H1 (cell line): ENCODE results near the gene ASIC2. TPM values are rescaled to one million over a fixed set of nuclear protein-coding genes. Genes with fewer than 3 reads are reported as not detected.

Experiments
- CTCF ChIA-PET: fragments of 300-600 bp; sonication (Branson Sonifier 250); formaldehyde crosslinking; loops from one replicate; lab custom pipeline; 2021; ENCODE audit not compliant: partially characterized antibody; lab: Charles Lee
- POLR2A ChIA-PET: fragments of 300-600 bp; sonication (Branson Sonifier 250); formaldehyde crosslinking; loops from one replicate; lab custom pipeline; 2021; ENCODE audit warnings: inconsistent platforms; ENCODE audit not compliant: partially characterized antibody; lab: Charles Lee
- DNase-seq, 2 experiments: peaks; one replicate each; pipeline versions ENCODE4 v3.0.0 to v3.0.0-alpha.2; 2010 to 2022; ENCODE audit warnings: low spot score in 2 of 2, low read depth in 1 of 2, mixed read lengths in 1 of 2
- FAIRE-seq: peaks from 2 replicates; lab custom pipeline; 2011; peaks lifted over from hg19 to GRCh38; lab: Jason Lieb, UNC
- H2AFZ ChIP-seq: 2 replicates; pipeline ENCODE4 v1.8.1; 2012; ENCODE audit warnings: low read length, inconsistent platforms
- H2AK5ac ChIP-seq: 2 replicates; pipeline ENCODE4 v1.6.1; 2013; ENCODE audit warnings: low read depth, low read length
- H2BK120ac ChIP-seq: replicated peaks from 2 replicates; pipeline ENCODE3; 2013; ENCODE audit warnings: low read depth, low read length, inconsistent platforms
- H2BK12ac ChIP-seq: 2 replicates; pipeline ENCODE4 v1.6.1; 2013; ENCODE audit warnings: low read depth, low read length
- H2BK15ac ChIP-seq: 2 replicates; pipeline ENCODE4 v1.6.1; 2013; ENCODE audit warnings: low read length
- H2BK20ac ChIP-seq: 2 replicates; pipeline ENCODE4 v1.6.1; 2013; ENCODE audit warnings: low read length
- H2BK5ac ChIP-seq: 2 replicates; pipeline ENCODE4 v1.6.1; 2013; ENCODE audit warnings: low read depth, low read length
- H3K14ac ChIP-seq: 2 replicates; pipeline ENCODE4 v1.6.1; 2013; ENCODE audit warnings: inconsistent platforms; ENCODE audit not compliant: insufficient read length
- H3K18ac ChIP-seq: 2 replicates; pipeline ENCODE4 v1.6.1; 2013; ENCODE audit warnings: low read length; ENCODE audit errors: extremely low read depth
- H3K23ac ChIP-seq: 2 replicates; pipeline ENCODE4 v1.6.1; 2013; ENCODE audit warnings: inconsistent platforms; ENCODE audit not compliant: insufficient read length
- H3K23me2 ChIP-seq: 2 replicates; pipeline ENCODE4 v1.6.1; 2013; ENCODE audit warnings: low read depth, low read length
- H3K27ac ChIP-seq: 2 replicates; pipeline ENCODE4 v1.6.1; 2011; ENCODE audit warnings: low read depth, low read length, inconsistent platforms
- H3K27me3 ChIP-seq, 4 experiments: replicated peaks in 1 of 4; 1 replicate in 1 of 4; 2 replicates in 3 of 4; pipeline versions ENCODE4 v1.6.1 to v1.8.1; 2011 to 2013; ENCODE audit warnings: low read length in 3 of 4, mild to moderate bottlenecking in 3 of 4, inconsistent platforms in 2 of 4, mixed read lengths in 2 of 4, moderate library complexity in 1 of 4; ENCODE audit not compliant: control insufficient read depth in 3 of 4, insufficient read depth in 3 of 4; ENCODE audit errors: extremely low read depth in 1 of 4
- H3K36me3 ChIP-seq, 4 experiments: 2 replicates each; pipeline versions ENCODE4 v1.6.1 to v1.8.1; 2011 to 2013; ENCODE audit warnings: mild to moderate bottlenecking in 4 of 4, low read length in 3 of 4, moderate library complexity in 2 of 4, control low read depth in 1 of 4, inconsistent platforms in 1 of 4; ENCODE audit not compliant: insufficient read depth in 4 of 4, control insufficient read depth in 2 of 4
- H3K4ac ChIP-seq: replicated peaks from 2 replicates; pipeline ENCODE3; 2013; ENCODE audit warnings: low read length, low read depth, mixed read lengths, inconsistent platforms; ENCODE audit not compliant: insufficient read length
- H3K4me1 ChIP-seq, 4 experiments: replicated peaks in 1 of 4; 1 replicate in 1 of 4; 2 replicates in 3 of 4; pipeline versions ENCODE4 v1.6.1 to v1.8.1; 2011 to 2013; ENCODE audit warnings: low read length in 3 of 4, inconsistent platforms in 2 of 4, mixed read lengths in 1 of 4; ENCODE audit not compliant: insufficient read depth in 4 of 4, control insufficient read depth in 3 of 4
- H3K4me2 ChIP-seq, 2 experiments: 2 replicates each; pipeline versions ENCODE4 v1.6.1 to v1.8.1; 2011 to 2013; ENCODE audit warnings: low read depth in 2 of 2, low read length in 2 of 2, control low read depth in 1 of 2, inconsistent platforms in 1 of 2, mild to moderate bottlenecking in 1 of 2; ENCODE audit not compliant: insufficient read depth in 1 of 2
- H3K4me3 ChIP-seq, 4 experiments: fragments of 200-600, 300-600 bp in 1 of 4; sonication (generic), shearing (Covaris generic), sonication (Bioruptor Twin) in 1 of 4; 2 replicates each; pipeline versions ENCODE4 v1.5.1 to v1.8.1; 2011 to 2016; ENCODE audit warnings: low read length in 4 of 4, low read depth in 3 of 4, control low read depth in 2 of 4, inconsistent platforms in 2 of 4, mild to moderate bottlenecking in 2 of 4, mixed read lengths in 1 of 4, moderate library complexity in 1 of 4; ENCODE audit not compliant: insufficient read depth in 2 of 4; ENCODE audit errors: extremely low read depth in 1 of 4
- H3K56ac ChIP-seq: replicated peaks from 2 replicates; pipeline ENCODE3; 2013; ENCODE audit warnings: low read depth, mild to moderate bottlenecking, mixed read lengths, low read length, inconsistent platforms; ENCODE audit not compliant: insufficient read length
- H3K79me1 ChIP-seq: 2 replicates; pipeline ENCODE4 v1.6.1; 2013; ENCODE audit warnings: low read depth, low read length, control low read depth
- H3K79me2 ChIP-seq, 2 experiments: 2 replicates each; pipeline versions ENCODE4 v1.6.1 to v1.8.1; 2012 to 2013; ENCODE audit warnings: low read length in 2 of 2, mild to moderate bottlenecking in 2 of 2, inconsistent platforms in 1 of 2; ENCODE audit not compliant: insufficient read depth in 2 of 2, control insufficient read depth in 1 of 2
- H3K9ac ChIP-seq, 4 experiments: replicated peaks in 1 of 4; 1 replicate in 1 of 4; 2 replicates in 3 of 4; pipeline versions ENCODE4 v1.6.1 to v1.8.1; 2011 to 2013; ENCODE audit warnings: low read depth in 3 of 4, low read length in 3 of 4, control low read depth in 2 of 4, mild to moderate bottlenecking in 2 of 4, moderate library complexity in 2 of 4, inconsistent platforms in 1 of 4; ENCODE audit errors: extremely low read depth in 1 of 4
- H3K9me3 ChIP-seq, 2 experiments: 2 replicates each; pipeline versions ENCODE4 v1.6.1 to v1.8.1; 2012 to 2013; ENCODE audit warnings: mild to moderate bottlenecking in 2 of 2, moderate library complexity in 2 of 2, control low read depth in 1 of 2, inconsistent platforms in 1 of 2, low read depth in 1 of 2, low read length in 1 of 2, mixed read lengths in 1 of 2; ENCODE audit not compliant: insufficient read depth in 2 of 2
- H4K20me1 ChIP-seq, 2 experiments: replicated peaks in 1 of 2; 2 replicates each; pipeline versions ENCODE3 to v1.8.1; 2011 to 2013; ENCODE audit warnings: inconsistent platforms in 2 of 2, low read length in 2 of 2, mild to moderate bottlenecking in 1 of 2; ENCODE audit not compliant: insufficient read depth in 2 of 2, control insufficient read depth in 1 of 2
- H4K5ac ChIP-seq: 2 replicates; pipeline ENCODE4 v1.6.1; 2013; ENCODE audit warnings: low read length, low read depth, mixed read lengths, inconsistent platforms; ENCODE audit not compliant: insufficient read length
- H4K8ac ChIP-seq: 2 replicates; pipeline ENCODE4 v1.8.0; 2013; ENCODE audit warnings: mild to moderate bottlenecking, moderate library complexity, low read length, inconsistent platforms; ENCODE audit not compliant: insufficient read depth; ENCODE audit errors: extremely low read depth
- H4K91ac ChIP-seq: replicated peaks from 2 replicates; pipeline ENCODE3; 2013; ENCODE audit warnings: low read length, mixed read lengths, inconsistent platforms; ENCODE audit not compliant: insufficient read length
- CTBP2 ChIP-seq: IDR thresholded peaks from 2 replicates; pipeline ENCODE4 v1.7.0; 2011; ENCODE audit warnings: borderline replicate concordance, mild to moderate bottlenecking, moderate library complexity, mixed read lengths, low read length; ENCODE audit not compliant: insufficient read depth, insufficient read length
- HDAC6 ChIP-seq: IDR thresholded peaks from one replicate; pipeline ENCODE4 v1.7.1; 2012; ENCODE audit warnings: low read depth, mild to moderate bottlenecking, inconsistent platforms, low read length, moderate library complexity
- POLR2AphosphoS5 ChIP-seq: IDR thresholded peaks from 2 replicates; pipeline ENCODE4 v1.6.1; 2011; ENCODE audit warnings: low read depth, low read length
- SIN3A ChIP-seq, 2 experiments: IDR thresholded peaks in 1 of 2; conservative IDR thresholded peaks in 1 of 2; 2 replicates each; pipeline ENCODE4 v1.6.1; 2011 to 2012; ENCODE audit warnings: low read length in 2 of 2, improper control_type of control experiment in 1 of 2, low read depth in 1 of 2, mild to moderate bottlenecking in 1 of 2
- TCF12 ChIP-seq: IDR thresholded peaks from 2 replicates; pipeline ENCODE4 v1.6.1; 2011; ENCODE audit warnings: low read depth, mild to moderate bottlenecking, low read length
- WGBS, 2 experiments: shearing (Covaris generic) in 1 of 2; methylation state at CpG; one replicate each; pipeline versions ENCODE4 v1.1.6 to v1.1.7; 2013 to 2015; ENCODE audit warnings: low lambda C conversion rate in 2 of 2, mixed read lengths in 2 of 2, inconsistent platforms in 1 of 2, low coverage in 1 of 2, missing lambda C conversion rate in 1 of 2; ENCODE audit not compliant: insufficient replicate concordance in 2 of 2, insufficient coverage in 1 of 2, insufficient read length in 1 of 2; ENCODE audit errors: extremely low coverage in 1 of 2, missing lambda C conversion rate in 1 of 2; 5-methylcytosine and 5-hydroxymethylcytosine counted together
- polyA plus RNA-seq, 7 experiments: library from polyadenylated mRNA; depleted of rRNA in 3 of 7; stranded (reverse) in 5 of 7; unstranded in 2 of 7; fragments of >200 nt in 5 of 7; fragments of 200-250 nt in 2 of 7; gene quantifications; 1 replicate in 5 of 7; 2 replicates in 1 of 7; 4 replicates in 1 of 7; pipeline versions ENCODE4 v1.2.1 to v1.2.3, GENCODE V29; 2011 to 2013; ENCODE audit warnings: missing spikeins in 2 of 7, mixed read lengths in 2 of 7
- total RNA-seq: library from RNA; stranded (reverse); fragmentation: NEBNext Ultra II Directional; extraction: Animal tissue kit (Norgen Biotek cat#: 25700); gene quantifications from 2 replicates; pipeline ENCODE4 v1.2.1, GENCODE V29; 2021

Gene ASIC2
- total and polyA plus RNA-seq, 2 of the 8 experiments (the other 6 are each of a cell fraction or from before 2014, with no cell fraction given): 0.86 to 1.2 TPM

- ChIA-PET CTCF (interaction anchor here (0.6 to 1.7 kb wide), 2 partner anchors 9 to 30 kb away, joined by 3 to 6 read pairs; no protein-coding TSS in a partner anchor), POLR2A (no interaction called here)
- Histone ChIP-seq H3K4me2 (no peak overlapping the region), H4K91ac (no peak overlapping the region), H2BK12ac (no peak overlapping the region), H3K23me2 (no peaks in the 10 kb centered on the region), H3K56ac (no peak overlapping the region), H3K4ac (no peak overlapping the region), H4K5ac (no peak overlapping the region), H3K9ac (no peak overlapping the region), H3K23ac (no peak overlapping the region), H2BK20ac (no peak overlapping the region), H2AFZ (no peak overlapping the region), H3K14ac (no peak overlapping the region), H4K20me1 (no peaks in the 10 kb centered on the region), H2BK5ac (no peak overlapping the region; the same call in 1 of the 2 replicates), H3K27ac (no peak overlapping the region), H2AK5ac (no peak overlapping the region), H3K79me2 (no peaks in the 10 kb centered on the region), H3K36me3 (no peaks in the 10 kb centered on the region), H2BK120ac (no peak overlapping the region), H3K18ac (no peak overlapping the region), H2BK15ac (no peak overlapping the region), H3K4me3 (no peak overlapping the region), H3K79me1 (no peaks in the 10 kb centered on the region; the same call in 1 of the 2 replicates), H3K27me3 (no peaks in the 10 kb centered on the region), H4K8ac (peak overlapping the region; percentile 11; the same call in 1 of the 2 replicates), H3K4me1 (no peaks in the 10 kb centered on the region), H3K9me3 (no peaks in the 10 kb centered on the region)
- WGBS, 2 experiments: 96% methylated on average over 18 of the region's 18 CpGs; no CpG with 5 or more reads in 1 of the 2 experiments
- DNase-seq (peak in 1 of 2 experiments; percentile 31), FAIRE-seq (no peak)
- TF ChIP-seq CTBP2: no peak
- no peak for TF ChIP-seq SIN3A (conservative IDR thresholded peaks at IDR 0.05 in 1 of 2, IDR thresholded peaks at IDR 0.05 in 1 of 2; ENCODE audit: low read depth in 1 of 2, low read length in 2 of 2)
- TF ChIP-seq POLR2AphosphoS5: no peak
- no peak for TF ChIP-seq HDAC6
- TF ChIP-seq TCF12: no peak
Observed at GRCh38 chr17:33013596-33014375, 279.3 kb downstream of the ASIC2 start.
